ENCODE results near the gene CFAP53.
"Not testable (repeated sequence)": the region's sequence is repeated elsewhere in the genome, so short reads cannot be mapped to it uniquely, and the experiment has no call there.

CFAP53 gene

GRCh38 chr18:50268022-50268747 is 1.9 kb upstream of the CFAP53 start:
- DNase-seq, result peak; percentile 62

- DNase-seq, result no peak
Observed at GRCh38 chr18:50262977-50263376, 3.3 kb downstream of the CFAP53 start.

GRCh38 chr18:50250935-50251334 is 15.4 kb downstream of the CFAP53 start:
- no peak for DNase-seq

- DNase-seq, result no peak
Observed at GRCh38 chr18:50249576-50249975, 16.7 kb downstream of the CFAP53 start.

- DNase-seq, result no peak
Observed at GRCh38 chr18:50247561-50247960, 18.7 kb downstream of the CFAP53 start.

GRCh38 chr18:50241768-50242167 is 24.5 kb downstream of the CFAP53 start:
- not testable (repeated sequence) for DNase-seq

GRCh38 chr18:50240080-50240563 is 26.2 kb downstream of the CFAP53 start:
- DNase-seq, result no peak

GRCh38 chr18:50232419-50232818 is 33.9 kb downstream of the CFAP53 start:
- no peak for DNase-seq

GRCh38 chr18:50231621-50232020 is 34.7 kb downstream of the CFAP53 start:
- no peak for DNase-seq

GRCh38 chr18:50220249-50220648 is 46.0 kb downstream of the CFAP53 start:
- DNase-seq, result not testable (repeated sequence)

GRCh38 chr18:50218432-50219197 is 47.7 kb downstream of the CFAP53 start:
- peak; percentile 9 for DNase-seq

GRCh38 chr18:50209311-50209710 is 57.0 kb downstream of the CFAP53 start:
- DNase-seq, result no peak

GRCh38 chr18:50207722-50208121 is 58.6 kb downstream of the CFAP53 start:
- no peak for DNase-seq

GRCh38 chr18:50203801-50204604 is 62.3 kb downstream of the CFAP53 start:
- no peak for DNase-seq

GRCh38 chr18:50201476-50202018 is 64.7 kb downstream of the CFAP53 start:
- no peak for DNase-seq

GRCh38 chr18:50199921-50200320 is 66.4 kb downstream of the CFAP53 start:
- no peak for DNase-seq

GRCh38 chr18:50199346-50199855 is 66.9 kb downstream of the CFAP53 start:
- DNase-seq, result no peak

GRCh38 chr18:50196261-50196660 is 70.0 kb downstream of the CFAP53 start:
- no peak for DNase-seq

- DNase-seq, result no peak
Observed at GRCh38 chr18:50195689-50196088, 70.6 kb downstream of the CFAP53 start.

GRCh38 chr18:50194631-50195532 is 71.4 kb downstream of the CFAP53 start, which contains the start of gene MYO5B:
MYO5B (minus strand) TSS chr18:50195147; CDS start chr18:50194793, 354 bp downstream.
- peak; percentile 8 for DNase-seq
